Osteoblast (primary cell): ENCODE results near the gene ZMYM2. TPM values are rescaled to one million over a fixed set of nuclear protein-coding genes. Genes with fewer than 3 reads are reported as not detected.

ENCODE experiments used
- DNase-seq: peaks from one replicate; pipeline ENCODE4 v3.0.0; 2011; ENCODE audit warnings: low spot score, mixed read lengths; ENCODE audit not compliant: insufficient read length; ENCODE audit errors: missing footprints
- H2AFZ ChIP-seq: 2 replicates; pipeline ENCODE4 v1.6.0; 2011; ENCODE audit warnings: mild to moderate bottlenecking, low read length
- H3K27ac ChIP-seq: 2 replicates; pipeline ENCODE4 v1.5.1; 2011; ENCODE audit warnings: mild to moderate bottlenecking, low read depth, low read length, moderate library complexity
- H3K27me3 ChIP-seq: 2 replicates; pipeline ENCODE4 v1.6.0; 2012; ENCODE audit warnings: mild to moderate bottlenecking, control low read depth, inconsistent platforms, low read length, moderate library complexity; ENCODE audit not compliant: insufficient read depth
- H3K36me3 ChIP-seq: 2 replicates; pipeline ENCODE4 v1.5.1; 2011; ENCODE audit warnings: mild to moderate bottlenecking, low read length, control low read depth, moderate library complexity; ENCODE audit not compliant: insufficient read depth
- H3K4me1 ChIP-seq: 2 replicates; pipeline ENCODE4 v1.5.1; 2011; ENCODE audit warnings: mild to moderate bottlenecking, low read length, control low read depth, moderate library complexity; ENCODE audit not compliant: insufficient read depth
- H3K4me2 ChIP-seq: 2 replicates; pipeline ENCODE4 v1.6.0; 2011; ENCODE audit warnings: mild to moderate bottlenecking, low read length; ENCODE audit not compliant: insufficient read depth
- H3K4me3 ChIP-seq: fragments of 200-600 bp; sonication (generic); 3 replicates; pipeline ENCODE4 v1.5.1; 2012; ENCODE audit warnings: mild to moderate bottlenecking, low read length, inconsistent platforms; ENCODE audit not compliant: insufficient read depth
- H3K79me2 ChIP-seq: 2 replicates; pipeline ENCODE4 v1.6.0; 2012; ENCODE audit warnings: mild to moderate bottlenecking, low read length, control low read depth, inconsistent platforms; ENCODE audit not compliant: insufficient read depth
- H3K9me3 ChIP-seq: 2 replicates; pipeline ENCODE4 v1.5.1; 2011; ENCODE audit warnings: low read depth, low read length, control low read depth
- H4K20me1 ChIP-seq: 2 replicates; pipeline ENCODE4 v1.6.0; 2012; ENCODE audit warnings: mild to moderate bottlenecking, low read length, control low read depth; ENCODE audit not compliant: insufficient read depth
- total RNA-seq: library from RNA; depleted of rRNA; stranded (reverse); fragments of >200 nt; gene quantifications from 2 replicates; pipeline ENCODE4 v1.2.3, GENCODE V29; 2012
- TF ChIP-seq, protein P1 (sequence below): IDR thresholded peaks from 2 replicates; pipeline ENCODE4 v1.5.1; 2011; ENCODE audit warnings: mild to moderate bottlenecking, low read depth, low read length, moderate library complexity; ENCODE audit errors: extremely low read depth

The ZMYM2 gene
- total RNA-seq, 1 donor: 65.5 TPM

DNA sequence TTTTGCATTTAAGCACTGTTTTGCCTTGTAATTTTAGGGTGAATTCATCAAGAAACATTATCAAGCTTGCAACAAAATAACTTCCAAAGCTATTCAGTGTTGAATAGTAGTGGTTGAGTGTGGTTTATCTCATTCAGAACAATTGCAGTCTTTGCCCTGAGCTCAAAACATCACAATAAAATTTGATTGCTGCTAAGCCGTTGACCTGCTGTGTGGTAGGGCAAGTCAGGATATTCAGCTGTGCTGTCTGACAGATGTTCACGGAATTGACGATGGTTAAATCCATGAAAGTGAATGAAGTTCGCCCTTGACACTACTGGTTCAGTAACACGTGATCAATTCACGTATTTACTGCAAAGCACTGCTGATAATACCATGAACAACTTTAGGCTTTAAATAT lies 135.4 kb downstream of the ZMYM2 start:
- Histone ChIP-seq H2AFZ (no peak overlapping the region), H3K27ac (no peak overlapping the region), H3K4me1 (no peaks in the 10 kb centered on the region), H3K4me2 (no peak overlapping the region), H3K27me3 (peaks cover 5% of the 10 kb centered on the region), H3K4me3 (no peak overlapping the region), H3K36me3 (no peaks in the 10 kb centered on the region), H4K20me1 (no peaks in the 10 kb centered on the region), H3K9me3 (no peaks in the 10 kb centered on the region), H3K79me2 (no peaks in the 10 kb centered on the region)
- no peak for DNase-seq
- TF ChIP-seq, protein P1, sequence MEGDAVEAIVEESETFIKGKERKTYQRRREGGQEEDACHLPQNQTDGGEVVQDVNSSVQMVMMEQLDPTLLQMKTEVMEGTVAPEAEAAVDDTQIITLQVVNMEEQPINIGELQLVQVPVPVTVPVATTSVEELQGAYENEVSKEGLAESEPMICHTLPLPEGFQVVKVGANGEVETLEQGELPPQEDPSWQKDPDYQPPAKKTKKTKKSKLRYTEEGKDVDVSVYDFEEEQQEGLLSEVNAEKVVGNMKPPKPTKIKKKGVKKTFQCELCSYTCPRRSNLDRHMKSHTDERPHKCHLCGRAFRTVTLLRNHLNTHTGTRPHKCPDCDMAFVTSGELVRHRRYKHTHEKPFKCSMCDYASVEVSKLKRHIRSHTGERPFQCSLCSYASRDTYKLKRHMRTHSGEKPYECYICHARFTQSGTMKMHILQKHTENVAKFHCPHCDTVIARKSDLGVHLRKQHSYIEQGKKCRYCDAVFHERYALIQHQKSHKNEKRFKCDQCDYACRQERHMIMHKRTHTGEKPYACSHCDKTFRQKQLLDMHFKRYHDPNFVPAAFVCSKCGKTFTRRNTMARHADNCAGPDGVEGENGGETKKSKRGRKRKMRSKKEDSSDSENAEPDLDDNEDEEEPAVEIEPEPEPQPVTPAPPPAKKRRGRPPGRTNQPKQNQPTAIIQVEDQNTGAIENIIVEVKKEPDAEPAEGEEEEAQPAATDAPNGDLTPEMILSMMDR: no peak

DNA sequence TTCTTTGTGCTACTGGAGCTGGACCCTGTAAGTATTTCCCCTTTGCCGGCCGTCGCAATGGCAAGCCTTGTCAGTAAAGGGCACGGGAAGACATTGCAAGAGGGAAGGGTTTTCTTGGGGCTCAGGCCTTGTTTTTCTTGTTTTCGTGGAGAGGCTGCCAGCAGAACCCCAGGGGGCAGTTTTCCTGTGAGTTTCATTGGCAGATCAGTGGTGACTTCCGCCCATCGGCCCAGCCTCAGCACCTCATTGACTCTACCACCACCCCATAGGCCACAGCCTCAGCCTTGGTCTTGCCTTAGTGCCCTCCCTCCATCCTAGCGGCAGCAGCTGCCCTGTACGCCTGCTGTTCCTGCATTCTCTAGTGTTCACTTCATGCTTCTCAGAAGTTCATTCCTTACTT lies 140.8 kb downstream of the ZMYM2 start:
- H3K27ac ChIP-seq: no peak overlapping the region
- no peak overlapping the region for H3K4me3 ChIP-seq
- no peak overlapping the region for H3K4me2 ChIP-seq
- no peaks in the 10 kb centered on the region for H3K36me3 ChIP-seq
- peaks cover 30% of the 10 kb centered on the region for H3K27me3 ChIP-seq
- no peaks in the 10 kb centered on the region for H3K79me2 ChIP-seq
- no peak overlapping the region for H2AFZ ChIP-seq
- TF ChIP-seq, protein P1: no peak
- no peak for DNase-seq
- no peaks in the 10 kb centered on the region for H3K9me3 ChIP-seq
- H4K20me1 ChIP-seq: no peaks in the 10 kb centered on the region
- no peaks in the 10 kb centered on the region for H3K4me1 ChIP-seq

DNA sequence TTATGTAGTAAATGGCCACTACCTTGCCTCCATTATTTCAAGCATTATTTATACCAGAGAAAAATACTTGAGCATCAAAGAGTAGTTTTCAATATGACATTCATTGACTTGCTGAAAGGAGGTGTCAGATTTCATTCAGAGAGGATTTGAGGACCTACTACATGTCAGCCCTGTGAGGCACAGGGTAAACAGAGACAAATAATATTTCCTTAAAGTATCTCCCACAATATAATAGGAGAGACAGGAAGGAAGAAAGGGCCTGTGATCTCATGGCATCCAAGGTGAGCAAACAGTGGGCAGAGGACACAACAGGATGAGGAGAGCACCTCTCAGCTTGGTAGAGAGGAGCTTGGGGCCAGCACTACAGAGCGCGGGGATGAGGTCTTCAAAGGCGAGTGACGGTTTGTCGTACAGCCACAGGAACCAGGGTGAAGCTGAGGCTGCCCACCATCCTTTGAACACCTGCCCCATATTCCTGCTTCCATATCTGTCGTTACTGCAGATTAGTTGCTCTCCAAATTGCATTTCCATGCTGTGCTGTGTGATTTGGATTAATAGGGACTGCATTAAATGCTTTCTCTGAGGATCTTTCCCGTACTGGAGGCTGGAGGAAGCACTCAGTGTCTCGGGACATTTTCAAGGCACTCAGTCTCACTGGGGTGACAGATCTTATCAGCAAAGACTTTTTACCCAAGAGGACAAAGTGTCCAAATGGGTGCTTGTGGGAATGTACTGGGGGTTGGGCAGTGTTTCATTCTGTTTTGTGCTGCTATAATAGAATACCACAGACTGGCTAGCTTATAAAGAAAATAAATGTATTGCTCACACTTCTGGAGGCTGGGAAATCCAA lies 143.2 kb downstream of the ZMYM2 start:
- no peak for DNase-seq
- TF ChIP-seq, protein P1: no peak
- no peak overlapping the region for H3K4me3 ChIP-seq
- no peaks in the 10 kb centered on the region for H3K4me1 ChIP-seq
- no peak overlapping the region for H3K27ac ChIP-seq
- no peaks in the 10 kb centered on the region for H3K9me3 ChIP-seq
- no peak overlapping the region for H2AFZ ChIP-seq
- H3K27me3 ChIP-seq: peaks cover 39% of the 10 kb centered on the region
- H3K36me3 ChIP-seq: no peaks in the 10 kb centered on the region
- no peaks in the 10 kb centered on the region for H3K79me2 ChIP-seq
- no peak overlapping the region for H3K4me2 ChIP-seq
- no peaks in the 10 kb centered on the region for H4K20me1 ChIP-seq

DNA sequence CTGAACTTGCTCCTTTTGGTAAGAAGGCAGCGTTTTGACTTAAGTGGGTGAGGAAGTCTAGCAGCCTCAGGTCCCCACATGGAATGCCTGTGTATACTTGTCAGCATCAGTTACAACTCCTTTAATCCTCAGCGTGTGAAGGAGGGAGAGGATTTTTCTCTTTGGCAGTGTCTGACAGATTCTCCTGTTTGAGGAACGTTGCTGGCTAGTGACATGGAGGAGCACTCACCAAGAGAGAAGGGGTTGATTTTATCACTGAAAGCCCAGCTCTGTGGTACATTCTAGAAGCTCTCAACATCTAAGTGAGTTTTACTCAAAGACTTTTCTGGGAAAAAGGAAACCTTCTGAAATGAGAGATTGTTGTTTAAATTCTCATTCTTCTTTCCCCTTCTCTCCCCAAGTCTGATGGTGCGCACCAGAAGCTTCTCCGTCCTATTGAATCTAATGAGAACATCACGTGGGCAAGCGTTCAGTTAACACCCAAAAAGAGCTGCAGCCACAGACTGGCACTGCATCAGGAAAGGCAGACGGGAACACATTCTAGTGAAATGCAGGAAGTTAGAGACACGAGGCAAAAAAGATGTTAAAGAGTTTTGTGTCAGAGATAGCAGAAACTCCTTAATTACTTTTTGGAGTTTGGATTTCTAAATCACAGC lies 144.1 kb downstream of the ZMYM2 start:
- H3K79me2 ChIP-seq: no peaks in the 10 kb centered on the region
- peaks cover 43% of the 10 kb centered on the region for H3K27me3 ChIP-seq
- no peaks in the 10 kb centered on the region for H3K4me1 ChIP-seq
- TF ChIP-seq, protein P1: no peak
- H3K4me3 ChIP-seq: no peak overlapping the region
- H4K20me1 ChIP-seq: no peaks in the 10 kb centered on the region
- H3K36me3 ChIP-seq: no peaks in the 10 kb centered on the region
- no peak overlapping the region for H3K4me2 ChIP-seq
- DNase-seq: no peak
- H2AFZ ChIP-seq: no peak overlapping the region
- H3K27ac ChIP-seq: no peak overlapping the region
- H3K9me3 ChIP-seq: no peaks in the 10 kb centered on the region
